Sigmoid colon (tissue), 7 donors: ENCODE results near the gene ASB18. TPM values are rescaled to one million over a fixed set of nuclear protein-coding genes. Genes with fewer than 3 reads are reported as not detected.
A peak's percentile ranks its signal among the peaks of the same experiment; 100 is the strongest.

Source experiments
- DNase-seq: peaks from one replicate; pipeline ENCODE4 v3.0.0-alpha.2; 2019
- H3K27ac ChIP-seq, 4 donors: fragments of 200-600 bp; sonication (generic); one replicate each; pipeline ENCODE4 v1.5.1; 2016 to 2019; ENCODE audit warnings: mild to moderate bottlenecking in 1 of 4
- H3K27me3 ChIP-seq, 3 donors: fragments of 200-600 bp; sonication (generic); one replicate each; pipeline ENCODE4 v1.5.1; 2019; ENCODE audit warnings: mild to moderate bottlenecking in 1 of 3
- H3K36me3 ChIP-seq, 4 donors: fragments of 200-600 bp; sonication (generic); one replicate each; pipeline ENCODE4 v1.5.1; 2016 to 2019
- H3K4me1 ChIP-seq, 4 donors: fragments of 200-600 bp; sonication (generic); one replicate each; pipeline ENCODE4 v1.5.1; 2017 to 2019
- H3K4me3 ChIP-seq, 4 donors: fragments of 200-600 bp; sonication (generic); one replicate each; pipeline ENCODE4 v1.5.1; 2017 to 2019; ENCODE audit warnings: mild to moderate bottlenecking in 2 of 4, moderate library complexity in 1 of 4
- H3K9me3 ChIP-seq, 4 donors: fragments of 200-600 bp in 3 of 4; sonication (generic) in 3 of 4; one replicate each; pipeline versions ENCODE4 v1.5.1 to v1.6.1; 2013 to 2019
- CTCF ChIP-seq, 4 experiments: fragments of 450-650 bp in 3 of 4; fragments of 200-600 bp in 1 of 4; IDR thresholded peaks; one replicate each; pipeline ENCODE4 v1.5.1; 2016 to 2019; ENCODE audit warnings: antibody characterized with exemption in 4 of 4, mild to moderate bottlenecking in 3 of 4, moderate library complexity in 2 of 4
- EP300 ChIP-seq, 4 donors: sonication (generic); formaldehyde crosslinking; IDR thresholded peaks; one replicate each; pipeline ENCODE4 v1.6.1; 2017; ENCODE audit warnings: antibody characterized with exemption in 4 of 4
- POLR2A ChIP-seq, 2 donors: fragments of 450-650 bp; IDR thresholded peaks; one replicate each; pipeline ENCODE4 v1.6.1; 2016; ENCODE audit warnings: antibody characterized with exemption in 2 of 2, mild to moderate bottlenecking in 2 of 2, moderate library complexity in 2 of 2
- POLR2AphosphoS5 ChIP-seq, 4 donors: sonication (generic); formaldehyde crosslinking; IDR thresholded peaks; one replicate each; pipeline ENCODE4 v1.6.1; 2017; ENCODE audit warnings: antibody characterized with exemption in 4 of 4
- WGBS, 2 donors: extraction: QIAGEN DNeasy Blood & Tissue Kit; methylation state at CpG; one replicate each; pipeline ENCODE4 v1.1.7; 2013; 5-methylcytosine and 5-hydroxymethylcytosine counted together
- intact Hi-C: fragments of 100-400 bp; cut with DNase I; formaldehyde crosslinking; loops from one replicate; pipeline ENCODE4 v1.15.1; 2023
- polyA plus RNA-seq, 3 donors: library from polyadenylated mRNA; stranded (reverse); fragments of 200-250 nt; gene quantifications; one replicate each; pipeline ENCODE4 v1.2.3, GENCODE V29; 2013
- total RNA-seq, 4 donors: library from RNA; depleted of rRNA; stranded (reverse); fragments of >200 nt; gene quantifications; one replicate each; pipeline ENCODE4 v1.1.0, GENCODE V29; 2016
- donor health status: healthy with polysubstance abuse.
- donor health status: Bipolar disorder and iron deficiency.
- donor health status: healthy.

Gene ASB18
- total RNA-seq = not detected
- not detected for polyA plus RNA-seq

- 55 to 58% methylated on average over 8 of the region's 8 CpGs for WGBS, 2 donors
- H3K4me1 ChIP-seq = no peaks in the 10 kb centered on the region
- H3K27ac ChIP-seq = no peak within 1 kb of the TSS
- intact Hi-C loops = no loop called here
- peaks cover 0 to 24% (median 0%) of the 10 kb centered on the region in 3 donors for H3K27me3 ChIP-seq
- DNase-seq = no peak
- H3K36me3 ChIP-seq = no peaks in the 10 kb centered on the region
- no peak for TF ChIP-seq CTCF (IDR thresholded peaks at IDR 0.05)
- no peak for TF ChIP-seq POLR2A (IDR thresholded peaks at IDR 0.05)
- no peak for TF ChIP-seq POLR2AphosphoS5 (IDR thresholded peaks at IDR 0.05)
- TF ChIP-seq EP300 (IDR thresholded peaks at IDR 0.05) = no peak
- H3K4me3 ChIP-seq = no peak within 1 kb of the TSS
- no peaks in the 10 kb centered on the region for H3K9me3 ChIP-seq
These were observed at the start of gene ASB18 for GRCh38 chr2:236264256-236264655. Gene ASB18, minus strand, starts transcription at chr2:236264406. Its CDS starts 61 bp downstream, at chr2:236264345.

GRCh38 chr2:236311286-236311685 lies 47.1 kb upstream of the ASB18 start:
- Histone ChIP-seq H3K27me3 (peaks cover 0 to 8% (median 0%) of the 10 kb centered on the region in 3 donors), H3K36me3 (no peaks in the 10 kb centered on the region), H3K27ac (no peak overlapping the region), H3K9me3 (peaks cover 0 to 19% (median 0%) of the 10 kb centered on the region in 4 donors), H3K4me3 (no peak overlapping the region), H3K4me1 (no peaks in the 10 kb centered on the region)
- no peak for TF ChIP-seq CTCF (IDR thresholded peaks at IDR 0.05)
- TF ChIP-seq POLR2A (IDR thresholded peaks at IDR 0.05) = no peak
- TF ChIP-seq EP300 (IDR thresholded peaks at IDR 0.05) = no peak
- no peak for TF ChIP-seq POLR2AphosphoS5 (IDR thresholded peaks at IDR 0.05)
- WGBS, 2 donors = 84 to 90% methylated on average over 3 of the region's 3 CpGs
- no peak for DNase-seq
- intact Hi-C loops = no loop called here

- Histone ChIP-seq H3K27me3 (peaks cover 0 to 8% (median 0%) of the 10 kb centered on the region in 3 donors), H3K36me3 (no peaks in the 10 kb centered on the region), H3K27ac (no peak overlapping the region), H3K4me1 (no peaks in the 10 kb centered on the region), H3K9me3 (peaks cover 0 to 19% (median 0%) of the 10 kb centered on the region in 4 donors), H3K4me3 (no peak overlapping the region)
- peak in 1 of 4 experiments; percentile 17 for TF ChIP-seq CTCF (IDR thresholded peaks at IDR 0.05)
- TF ChIP-seq POLR2A (IDR thresholded peaks at IDR 0.05) = no peak
- no peak for TF ChIP-seq POLR2AphosphoS5 (IDR thresholded peaks at IDR 0.05)
- TF ChIP-seq EP300 (IDR thresholded peaks at IDR 0.05) = no peak
- WGBS, 2 donors = 45 to 47% methylated on average over 9 of the region's 9 CpGs
- intact Hi-C loops = no loop called here
- DNase-seq = no peak
These were observed 45.4 kb upstream of the ASB18 start for GRCh38 chr2:236309669-236310029.

- intact Hi-C loops = no loop called here
- Histone ChIP-seq H3K27ac (no peak overlapping the region), H3K9me3 (peaks cover 0 to 19% (median 0%) of the 10 kb centered on the region in 4 donors), H3K4me3 (no peak overlapping the region), H3K27me3 (peaks cover 0 to 8% (median 0%) of the 10 kb centered on the region in 3 donors), H3K36me3 (no peaks in the 10 kb centered on the region), H3K4me1 (no peaks in the 10 kb centered on the region)
- 61 to 64% methylated on average over 19 of the region's 19 CpGs for WGBS, 2 donors
- DNase-seq = no peak
- no peak for TF ChIP-seq POLR2AphosphoS5 (IDR thresholded peaks at IDR 0.05)
- no peak for TF ChIP-seq POLR2A (IDR thresholded peaks at IDR 0.05)
- TF ChIP-seq CTCF (IDR thresholded peaks at IDR 0.05) = no peak
- TF ChIP-seq EP300 (IDR thresholded peaks at IDR 0.05) = no peak
These were observed 44.9 kb upstream of the ASB18 start for GRCh38 chr2:236308855-236309668.
